ENCODE measurements around the gene EEF2K.
A peak's percentile ranks its signal among the peaks of the same experiment; 100 is the strongest.

EEF2K gene

DNA sequence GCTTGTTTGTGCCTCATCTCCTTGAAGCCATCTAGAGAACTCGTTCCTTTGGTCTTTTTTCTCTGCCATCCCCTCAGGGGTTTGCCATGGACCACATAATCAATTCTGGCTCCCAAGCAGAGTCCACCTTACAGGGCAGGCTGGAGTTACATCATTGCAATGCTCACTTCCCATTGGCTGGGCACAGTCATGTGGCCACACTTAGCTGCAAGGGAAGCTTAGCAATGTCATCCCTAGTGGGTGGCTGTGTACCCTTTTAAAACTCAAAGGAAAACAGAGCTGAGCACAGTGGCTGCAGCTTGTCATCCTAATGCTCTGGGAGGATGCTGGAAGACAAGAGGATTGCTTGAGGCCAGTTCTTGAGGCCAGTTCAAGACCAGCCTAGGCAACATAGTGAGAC is 49.3 kb downstream of the EEF2K start:
- DNase-seq = no peak

DNA sequence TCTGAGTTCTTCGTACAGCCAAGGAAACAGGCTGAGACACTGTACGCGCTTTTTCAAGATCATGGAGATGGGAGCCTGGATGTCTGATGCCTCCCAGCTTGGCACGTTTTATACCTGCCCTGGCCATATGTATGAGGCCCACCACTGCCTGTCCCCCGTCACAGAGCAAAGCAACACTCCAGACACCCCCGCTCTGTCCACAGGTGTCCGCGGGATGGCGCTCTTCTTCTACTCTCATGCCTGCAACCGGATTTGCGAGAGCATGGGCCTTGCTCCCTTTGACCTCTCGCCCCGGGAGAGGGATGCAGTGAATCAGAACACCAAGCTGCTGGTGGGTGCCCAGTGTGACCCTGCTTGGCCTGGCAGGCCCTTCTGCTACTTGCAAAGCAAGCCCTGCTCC is 51.4 kb downstream of the EEF2K start:
- DNase-seq = no peak

DNA sequence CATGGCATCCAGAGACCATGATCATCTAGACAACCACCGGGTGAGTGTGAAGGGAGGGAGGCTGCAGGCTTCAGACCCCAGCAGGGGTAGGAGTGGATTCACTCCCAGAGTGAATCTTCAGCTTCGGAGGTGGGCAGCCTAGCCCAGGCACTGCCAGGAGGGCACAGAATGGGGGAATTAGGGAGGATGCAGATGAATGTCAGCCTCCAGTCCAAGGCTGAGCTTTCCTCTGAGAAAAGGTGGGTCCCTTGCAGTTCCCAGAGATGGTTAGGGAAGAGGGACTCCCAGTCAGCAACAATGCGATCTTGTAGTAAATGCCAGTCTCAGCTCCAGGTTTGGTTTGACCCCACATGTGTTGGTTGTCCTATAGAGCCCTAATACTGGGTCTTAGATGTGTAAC is 54.4 kb downstream of the EEF2K start:
- DNase-seq = no peak

DNA sequence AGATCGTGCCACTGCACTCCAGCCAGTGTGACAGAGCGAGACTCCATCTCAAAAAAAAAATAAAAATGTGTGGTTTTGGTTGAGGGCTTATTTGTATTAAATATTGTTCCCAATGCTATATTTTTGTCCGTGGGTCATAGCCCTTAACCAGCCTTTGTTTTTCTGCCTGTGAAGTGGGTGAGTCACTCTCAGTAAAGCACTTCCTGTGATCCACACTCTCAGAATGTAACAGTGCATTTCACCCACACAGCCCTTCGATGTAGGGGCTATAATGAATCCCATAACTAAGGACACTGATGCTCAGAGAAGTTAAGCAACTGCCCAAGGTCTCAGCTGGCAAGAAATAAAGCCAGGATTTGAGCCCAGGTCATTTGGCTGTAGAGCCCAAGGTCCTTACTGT is 56.4 kb downstream of the EEF2K start:
- DNase-seq = peak in 1 of 2 donors; percentile 3

DNA sequence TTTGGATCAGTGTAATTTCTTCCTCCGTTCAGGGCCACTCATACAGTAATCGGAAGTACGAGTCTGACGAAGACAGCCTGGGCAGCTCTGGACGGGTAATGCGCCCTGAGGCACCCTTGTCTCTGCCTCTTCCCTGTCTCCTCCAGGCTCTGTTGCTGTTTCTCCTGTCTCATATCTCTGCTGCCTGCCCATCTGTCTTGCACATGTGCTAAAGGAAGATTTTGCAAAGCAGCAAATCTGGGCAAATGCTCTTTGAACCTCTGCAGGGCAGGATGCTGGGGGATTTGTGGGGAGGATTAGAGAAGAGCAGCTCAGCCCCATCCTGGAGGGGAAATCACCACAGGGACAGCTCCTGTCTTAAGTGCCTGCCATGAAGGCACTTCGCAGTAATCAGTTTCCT is 58.7 kb downstream of the EEF2K start:
- DNase-seq = no peak

DNA sequence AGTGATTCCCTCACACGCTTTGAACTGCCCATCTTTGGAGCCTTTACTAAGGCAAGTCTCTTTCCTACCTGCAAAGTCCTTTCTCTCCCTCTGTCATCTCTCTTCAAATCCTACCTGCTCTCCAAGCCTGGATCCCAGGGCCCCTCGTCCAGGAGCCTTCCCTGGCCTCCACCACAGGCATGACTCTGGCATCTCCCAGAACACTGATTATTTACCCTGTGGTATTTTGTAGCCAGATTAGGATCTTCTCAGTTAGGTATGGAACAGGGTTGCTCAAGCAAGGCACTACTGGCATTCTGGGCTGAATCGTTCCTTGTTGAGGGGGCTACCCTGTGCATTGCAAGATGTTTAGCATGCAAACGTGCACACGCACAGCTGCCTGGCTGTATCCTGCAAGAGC is 59.3 kb downstream of the EEF2K start:
- no peak for DNase-seq

DNA sequence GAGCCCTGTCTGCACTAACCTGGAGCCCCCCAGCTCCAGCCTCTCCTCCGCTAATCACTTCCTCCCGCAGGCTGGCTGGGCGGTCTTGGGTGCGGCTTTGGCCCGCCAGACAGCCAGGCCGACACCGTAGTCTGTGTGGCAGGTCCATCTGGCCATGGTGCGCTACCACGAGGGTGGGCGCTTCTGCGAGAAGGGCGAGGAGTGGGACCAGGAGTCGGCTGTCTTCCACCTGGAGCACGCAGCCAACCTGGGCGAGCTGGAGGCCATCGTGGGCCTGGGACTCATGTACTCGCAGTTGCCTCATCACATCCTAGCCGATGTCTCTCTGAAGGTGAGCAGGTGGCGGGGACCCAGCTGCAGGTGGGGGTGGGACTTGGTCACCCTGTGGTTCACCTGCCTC is 60.5 kb downstream of the EEF2K start:
- DNase-seq = no peak

DNA sequence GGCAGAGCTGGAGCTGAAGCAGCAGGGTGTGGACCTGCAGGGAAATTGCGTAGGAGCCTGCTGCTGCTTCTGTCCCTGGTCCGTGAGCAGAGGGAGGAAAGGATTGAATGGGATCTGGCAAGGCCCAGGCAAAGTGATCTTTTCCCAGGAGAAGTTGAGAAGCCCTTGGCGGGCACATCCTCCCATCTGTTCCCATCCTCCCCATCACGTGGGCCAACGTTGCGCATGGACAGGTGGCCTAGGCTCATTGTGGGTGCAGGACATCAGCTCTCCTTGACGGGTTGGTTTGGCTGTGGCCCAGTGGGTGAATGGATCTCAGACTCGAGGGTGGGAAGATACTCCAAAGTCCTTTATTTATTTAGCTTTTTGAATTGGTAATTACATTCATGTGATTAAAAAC is 61.7 kb downstream of the EEF2K start:
- no peak for DNase-seq

DNA sequence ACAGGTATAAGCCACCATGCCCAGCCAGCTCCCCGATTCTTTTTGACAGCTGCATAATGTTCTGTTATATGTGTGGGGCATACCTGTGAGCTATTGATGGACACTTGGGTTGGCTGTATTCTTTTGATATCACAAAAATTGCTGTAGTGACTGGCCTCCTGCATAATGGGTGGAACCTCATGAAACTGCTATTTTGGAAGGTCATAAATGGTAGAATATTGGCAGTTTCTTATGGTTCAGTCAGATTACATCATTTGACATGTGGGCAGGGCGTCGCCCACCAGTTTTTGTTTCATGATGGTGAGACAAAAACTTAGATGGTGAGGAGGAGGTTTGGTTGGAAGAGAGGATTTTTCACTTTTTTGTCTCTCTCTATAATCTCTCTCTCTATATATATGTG is 64.4 kb downstream of the EEF2K start:
- DNase-seq = no peak

DNA sequence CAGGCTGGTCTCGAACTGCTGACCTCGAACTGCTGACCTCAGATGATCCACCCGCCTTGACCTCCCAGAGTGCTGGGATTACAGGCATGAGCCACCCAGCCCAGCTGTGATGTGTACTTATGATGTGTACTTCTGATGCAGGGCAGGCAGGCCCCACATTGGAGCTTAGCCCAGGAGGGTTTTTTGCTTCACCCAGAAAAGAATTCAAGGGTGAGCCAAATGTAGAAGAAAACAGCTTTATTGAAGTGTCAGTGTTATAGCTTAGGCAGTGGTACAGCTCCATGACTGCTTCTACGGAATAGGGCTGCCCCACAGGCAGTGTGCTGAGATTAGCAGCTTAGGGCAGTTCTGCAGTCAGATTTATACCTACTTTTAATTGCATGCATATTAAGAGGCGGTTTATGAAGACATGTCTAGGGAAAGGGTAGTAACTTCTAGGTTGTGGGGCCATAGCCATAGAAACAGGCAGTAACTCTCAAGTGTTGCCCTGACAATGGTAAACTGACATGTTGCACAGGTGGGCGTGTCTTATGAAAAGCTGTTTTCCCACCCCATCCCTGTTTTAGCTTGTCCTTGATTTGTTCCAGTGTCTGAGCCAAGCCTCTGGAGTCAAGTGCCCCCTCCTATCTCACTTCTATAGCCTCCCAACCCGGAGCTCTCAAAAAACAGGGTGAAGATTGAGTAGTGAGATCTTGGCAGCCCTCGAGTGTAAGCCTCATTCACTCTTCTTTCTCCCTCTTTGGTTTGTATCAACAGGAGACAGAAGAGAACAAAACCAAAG is 67.0 kb downstream of the EEF2K start:
- DNase-seq = no peak

DNA sequence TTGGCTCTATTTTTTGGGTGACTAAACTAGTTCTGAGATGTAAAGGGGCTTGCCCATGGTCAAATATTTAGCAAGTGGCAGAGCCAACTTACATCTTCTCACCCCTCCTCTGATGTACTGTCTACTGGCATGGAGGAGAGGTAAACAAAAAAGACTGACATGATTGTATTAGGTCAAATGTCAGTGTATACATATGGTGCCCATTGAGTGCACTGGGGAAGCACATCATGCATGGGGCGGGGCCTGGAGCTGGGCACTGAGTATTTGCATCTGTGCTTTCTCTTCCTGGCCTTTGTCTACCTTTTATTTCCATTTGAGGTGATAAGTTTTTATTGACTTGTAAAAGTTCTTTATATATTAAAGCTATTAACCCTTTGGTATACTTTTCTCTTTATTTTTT is 68.8 kb downstream of the EEF2K start:
- no peak for DNase-seq

DNA sequence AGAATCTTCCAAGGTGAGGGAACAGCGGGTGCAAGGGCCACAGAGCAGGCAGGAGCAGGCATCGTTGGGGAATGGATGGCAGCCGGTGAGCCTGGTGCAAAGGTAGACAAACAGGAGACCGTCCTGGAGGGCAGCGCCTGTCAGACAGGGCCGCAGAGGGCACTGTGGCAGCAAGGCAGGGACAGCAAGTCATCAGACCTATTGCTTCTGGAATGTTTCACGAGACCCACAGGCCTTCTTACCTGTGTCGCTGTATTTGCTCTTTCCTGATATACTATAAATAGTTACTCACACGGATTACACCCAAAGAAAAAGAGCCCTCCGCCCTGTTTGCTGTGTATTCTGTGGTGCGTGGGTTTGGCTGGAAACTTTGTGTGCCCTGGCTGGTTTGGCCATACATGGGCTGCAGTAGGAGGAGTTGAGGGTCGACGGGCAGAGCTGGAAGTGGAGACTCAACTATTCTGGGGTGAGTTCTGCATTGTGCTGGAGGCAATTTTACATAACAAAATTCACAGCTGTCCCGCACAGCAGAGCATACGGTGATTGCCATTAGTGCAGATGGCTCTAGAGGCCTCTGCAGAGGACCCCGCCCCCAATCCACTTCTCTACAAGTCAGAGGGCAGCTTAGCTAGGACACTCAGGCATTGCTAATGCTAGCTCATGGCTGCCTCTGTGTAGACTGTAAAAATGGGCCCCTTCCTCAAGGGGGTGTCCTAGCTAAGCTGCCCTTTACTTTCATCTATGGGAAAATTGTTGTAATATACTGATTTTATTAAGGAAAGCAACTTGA is 72.6 kb downstream of the EEF2K start:
- DNase-seq = no peak

DNA sequence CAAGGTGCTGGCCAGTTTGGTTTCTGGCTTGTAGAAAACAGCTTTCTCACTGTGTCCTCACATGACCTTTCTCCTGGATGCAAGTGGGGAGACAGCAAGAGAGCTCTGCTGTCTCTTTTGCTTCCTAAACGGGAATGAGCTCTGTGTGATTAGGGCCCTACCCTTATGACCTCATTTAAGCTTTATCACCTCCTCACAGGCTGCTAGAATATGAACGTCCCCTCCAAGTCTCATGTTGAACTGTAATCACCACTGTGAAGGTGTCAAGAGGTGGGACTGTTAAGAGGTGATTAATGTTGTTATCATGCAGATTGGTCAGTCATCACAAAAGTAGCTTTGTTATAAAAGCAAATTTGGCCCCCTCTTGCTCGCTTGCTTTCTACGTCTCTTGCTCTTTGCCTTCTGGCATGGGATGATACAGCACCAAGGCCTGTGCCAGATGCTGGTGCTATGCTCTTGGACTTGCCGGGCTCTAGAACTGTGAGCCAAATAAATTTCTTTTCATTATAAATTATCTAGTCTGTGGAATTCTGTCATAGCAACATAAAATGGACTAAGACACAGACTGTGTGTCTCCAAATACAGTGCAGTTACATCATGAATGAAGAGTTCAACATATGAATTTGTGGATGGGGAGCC is 76.3 kb downstream of the EEF2K start:
- no peak for DNase-seq

DNA sequence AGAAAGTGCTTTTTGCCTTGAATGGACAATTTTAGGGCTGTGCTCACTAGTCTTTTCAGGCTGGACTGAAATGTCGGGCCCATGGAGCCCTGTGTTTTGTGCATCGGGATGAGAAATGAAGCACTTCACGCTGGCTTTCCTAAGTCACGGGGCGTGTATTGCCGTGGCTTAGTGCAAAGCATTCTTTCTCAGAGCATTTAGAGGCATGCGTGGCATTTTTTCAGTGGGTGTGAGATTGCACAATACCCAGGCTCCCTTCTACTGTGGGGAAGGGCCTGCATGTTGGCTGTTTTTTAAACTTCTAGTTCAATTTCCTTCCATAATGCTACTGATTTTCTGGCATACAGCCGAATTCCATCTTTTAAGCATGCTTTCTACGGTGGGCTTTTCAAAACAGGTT is 78.6 kb downstream of the EEF2K start:
- no peak for DNase-seq

DNA sequence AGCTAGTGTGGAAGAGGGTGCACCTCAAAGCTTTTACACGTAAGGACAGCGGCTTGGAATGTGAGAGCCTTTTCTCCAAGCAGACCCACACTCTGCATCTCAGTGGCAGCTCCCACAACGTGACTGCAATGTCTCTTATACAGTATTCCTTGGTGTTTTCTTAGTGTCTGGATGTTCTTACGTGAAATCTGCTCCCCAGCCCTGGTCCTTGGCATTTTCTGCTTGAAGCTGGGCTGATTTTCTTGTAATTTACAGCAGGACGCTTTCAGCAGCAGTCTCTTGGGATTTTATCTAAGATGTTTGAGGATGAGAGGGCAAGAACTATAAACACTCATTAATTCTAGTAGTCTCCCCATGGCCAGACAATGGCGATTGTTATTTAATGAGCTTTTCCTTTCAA is 79.0 kb downstream of the EEF2K start:
- no peak for DNase-seq

DNA sequence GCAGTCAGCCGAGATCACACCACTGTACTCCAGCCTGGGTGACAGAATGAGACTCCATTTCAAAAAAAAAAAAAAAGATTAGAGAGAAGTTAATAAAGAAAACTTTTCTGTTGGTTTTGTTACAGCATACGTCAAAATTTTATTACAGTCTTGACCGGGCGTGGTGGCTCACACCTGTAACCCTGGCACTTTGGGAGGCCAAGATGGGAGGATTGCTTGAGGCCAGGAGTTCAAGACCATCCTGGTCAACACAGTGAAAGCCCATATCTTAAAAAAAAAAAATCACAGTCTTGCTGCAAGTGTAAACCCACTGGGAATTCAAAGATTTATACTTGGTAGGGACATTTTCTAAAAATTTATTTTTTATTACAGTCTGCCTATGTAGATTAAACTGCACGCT is 84.9 kb downstream of the EEF2K start:
- DNase-seq = no peak

DNA sequence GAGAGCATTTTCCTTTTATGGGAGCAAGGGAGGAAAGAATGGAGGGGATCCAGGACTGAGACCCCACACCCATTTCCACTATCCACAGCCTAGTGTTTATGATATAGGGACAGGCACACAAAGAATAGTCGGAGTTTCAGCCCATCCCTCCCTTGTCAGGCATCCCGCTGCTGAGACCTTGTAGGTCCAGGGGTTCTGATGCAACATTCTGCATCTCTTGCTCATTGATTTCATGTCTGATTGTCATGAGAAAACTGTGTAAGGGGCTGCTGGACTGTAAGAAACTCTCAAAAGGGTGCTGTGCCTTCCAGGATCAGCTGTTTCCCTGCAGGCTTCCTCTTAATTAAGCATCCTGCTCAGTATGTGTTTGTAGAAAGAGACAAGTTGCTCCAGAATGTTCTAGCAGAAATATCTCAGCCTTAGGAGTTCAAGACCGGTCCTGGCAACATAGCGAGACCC is 85.8 kb downstream of the EEF2K start:
- DNase-seq = no peak

DNA sequence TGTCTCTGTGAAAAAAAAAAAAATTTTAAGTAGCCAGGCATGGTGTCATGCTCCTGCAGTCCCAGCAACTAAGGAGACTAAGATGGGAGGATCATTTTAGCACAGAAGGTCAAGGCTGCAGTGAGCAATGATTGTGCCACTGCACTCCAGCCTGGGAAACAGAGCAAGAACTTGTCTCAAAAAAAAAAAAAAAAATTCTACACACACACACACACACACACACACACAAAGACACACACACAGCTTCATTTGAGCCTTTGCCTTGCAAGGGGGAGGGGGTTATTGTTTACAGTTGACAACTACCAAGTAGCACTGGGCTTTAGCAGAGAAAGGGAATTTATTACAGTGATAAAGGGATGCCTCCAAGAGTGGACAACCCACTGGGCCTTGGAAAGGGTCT is 86.2 kb downstream of the EEF2K start:
- no peak for DNase-seq

DNA sequence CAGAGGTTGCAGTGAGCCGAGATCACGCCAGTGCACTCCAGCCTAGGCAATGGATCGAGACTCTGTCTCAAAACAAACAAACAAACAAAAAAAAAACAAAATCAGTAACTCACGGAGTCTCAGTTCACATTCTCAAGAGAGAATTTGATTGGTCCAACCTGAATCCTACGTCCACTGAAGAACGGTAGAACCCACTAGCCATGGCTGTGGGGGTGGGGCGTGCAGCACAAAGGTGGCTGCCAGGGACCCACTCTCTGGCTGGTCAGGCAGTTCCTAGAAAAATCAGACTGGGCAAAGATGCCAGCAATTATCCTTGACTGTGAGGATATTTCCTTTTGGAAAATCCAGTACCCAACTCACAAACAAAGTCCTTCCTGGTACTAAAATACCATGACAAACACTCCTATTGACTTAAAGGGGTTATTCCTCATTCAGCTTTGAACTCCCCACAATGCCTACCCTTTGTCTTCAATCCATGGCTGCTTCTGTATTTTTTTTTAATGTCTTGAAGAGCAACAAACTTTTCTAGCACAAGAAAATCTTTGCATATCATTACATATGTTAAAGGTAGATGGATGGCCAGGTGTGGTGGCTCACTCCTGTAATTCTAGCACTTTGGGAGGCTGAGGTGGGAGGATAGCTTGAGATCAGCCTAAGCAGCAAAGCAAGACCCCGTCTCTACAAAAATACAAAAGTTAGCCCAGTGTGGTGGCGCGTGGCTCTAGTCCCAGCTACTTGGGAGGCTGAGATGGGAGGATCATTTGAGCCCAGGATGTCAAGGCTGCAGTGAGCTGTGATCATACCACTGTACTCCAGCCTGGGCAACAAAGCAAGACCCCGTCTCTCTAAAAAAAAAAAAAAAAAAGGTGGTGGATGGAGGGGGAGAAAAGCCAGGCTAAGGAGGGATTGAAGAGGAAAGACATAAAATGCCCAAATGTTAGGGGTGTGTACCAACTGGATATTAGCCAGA is 87.3 kb downstream of the EEF2K start:
- DNase-seq = no peak

DNA sequence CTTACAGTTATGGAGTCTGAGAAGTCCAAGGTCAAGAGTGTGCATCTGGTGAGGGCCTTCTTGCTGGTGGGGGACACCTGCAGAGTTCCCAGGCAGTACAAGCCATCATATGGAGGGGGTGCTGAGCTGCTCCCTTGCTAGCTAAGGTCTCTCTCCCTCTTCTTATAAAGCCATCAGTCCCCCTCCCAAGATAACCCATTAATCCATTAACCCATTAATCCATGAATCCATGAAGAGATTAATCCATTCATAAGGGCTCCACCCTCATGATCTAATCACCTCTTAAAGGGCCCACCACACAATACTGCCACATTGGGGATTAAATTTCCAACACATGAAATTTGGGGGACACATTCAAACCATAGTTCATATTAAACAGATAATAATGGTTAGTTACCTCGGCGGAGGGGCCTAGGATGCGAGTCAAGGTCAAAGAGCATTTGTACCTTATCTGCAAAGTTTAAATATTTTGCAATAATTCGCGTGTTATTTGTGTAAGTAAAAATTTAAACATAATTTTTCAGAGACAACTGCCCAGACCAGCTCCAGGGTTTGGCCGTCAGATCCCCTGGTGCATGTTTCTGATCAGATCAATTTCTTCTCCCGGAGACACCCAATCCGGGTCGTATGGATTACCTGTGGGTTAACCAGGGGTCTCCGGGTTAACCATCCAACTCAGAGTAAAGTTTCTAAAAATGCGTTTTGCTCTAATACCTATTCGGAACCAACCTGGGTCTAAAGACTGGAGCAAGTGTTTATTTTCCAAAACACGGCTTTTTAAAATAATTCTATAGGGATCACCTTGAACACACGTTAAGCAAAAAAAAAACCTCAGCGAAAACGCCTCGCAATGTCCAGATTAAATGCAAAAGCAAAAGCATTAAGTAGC is 90.4 kb downstream of the EEF2K start:
- no peak for DNase-seq

DNA sequence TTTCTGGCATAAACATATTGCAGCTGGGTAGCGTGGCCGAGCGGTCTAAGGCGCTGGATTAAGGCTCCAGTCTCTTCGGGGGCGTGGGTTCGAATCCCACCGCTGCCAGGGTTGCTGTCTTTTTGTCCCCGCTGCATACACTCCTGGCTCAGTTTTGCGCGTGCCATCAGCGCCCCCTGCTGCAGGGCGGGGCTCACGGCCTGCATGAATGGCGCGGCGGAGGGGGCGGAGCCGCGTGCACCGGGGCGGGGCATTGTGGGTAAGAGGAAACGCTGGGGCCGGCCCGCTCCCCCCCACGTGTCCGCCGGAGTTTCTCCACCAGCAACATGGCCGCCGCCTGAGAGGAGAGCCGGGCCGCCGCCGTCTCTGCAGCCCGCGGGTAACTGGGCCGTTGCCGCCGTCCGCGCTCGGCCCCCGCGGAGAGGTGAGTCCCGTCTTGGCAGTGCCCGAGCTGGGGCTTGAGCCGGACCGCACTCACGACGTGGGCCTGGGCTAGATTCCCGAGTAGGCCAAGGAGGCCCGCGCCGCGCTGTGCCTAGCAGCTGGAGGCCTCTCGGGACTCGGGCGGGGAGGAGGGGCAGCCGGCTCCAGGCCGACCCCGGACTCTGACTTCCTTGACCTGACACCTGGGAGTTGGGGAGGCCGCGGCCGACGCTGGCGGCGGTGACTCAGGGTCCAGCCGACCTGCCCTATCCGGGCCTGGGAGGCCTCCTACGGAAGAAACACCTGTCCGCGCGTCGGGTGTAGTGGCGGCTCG is 91.2 kb downstream of the EEF2K start, which contains the start of gene POLR3E:
POLR3E (plus strand) TSS at position 296 of the 757 bp plus-strand sequence. CDS start 5,560 bp downstream, outside the sequence.
- DNase-seq = peak; percentile 99 to 100

Data from CD4-positive, alpha-beta T cell treated with Interferon alpha-2 for 1 hour (primary cell).